NCI-H446 treated with DMSO at 0.1 percent for 48 hours (cell line): ENCODE results near the gene ERMARD.

Experiments
- DNase-seq: peaks from one replicate; lab custom pipeline; 2025; lab: John Stamatoyannopoulos, UW

ERMARD gene

GRCh38 chr6:169825558-169826225 is 74.3 kb downstream of the ERMARD start:
- DNase-seq: no peak

DNA sequence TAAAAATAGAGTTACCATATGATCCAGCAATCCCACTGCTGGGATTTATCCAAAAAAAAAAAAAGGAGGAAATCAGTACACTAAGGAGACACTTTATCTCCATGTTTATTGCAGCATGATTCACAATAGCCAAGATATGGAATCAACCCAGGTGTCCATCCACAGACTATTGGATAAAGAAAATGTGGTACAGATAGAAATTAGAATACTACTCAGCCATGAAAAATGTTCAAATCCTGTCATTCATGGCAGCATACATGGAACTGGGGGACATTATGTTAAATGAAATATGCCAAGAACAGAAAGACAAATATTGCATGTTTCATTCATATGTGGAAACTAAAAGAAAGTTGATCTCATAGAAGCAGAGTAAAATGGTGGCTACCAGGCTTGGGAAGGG is 75.3 kb downstream of the ERMARD start:
- no peak for DNase-seq

GRCh38 chr6:169827290-169827717 is 75.9 kb downstream of the ERMARD start:
- DNase-seq: no peak

DNA sequence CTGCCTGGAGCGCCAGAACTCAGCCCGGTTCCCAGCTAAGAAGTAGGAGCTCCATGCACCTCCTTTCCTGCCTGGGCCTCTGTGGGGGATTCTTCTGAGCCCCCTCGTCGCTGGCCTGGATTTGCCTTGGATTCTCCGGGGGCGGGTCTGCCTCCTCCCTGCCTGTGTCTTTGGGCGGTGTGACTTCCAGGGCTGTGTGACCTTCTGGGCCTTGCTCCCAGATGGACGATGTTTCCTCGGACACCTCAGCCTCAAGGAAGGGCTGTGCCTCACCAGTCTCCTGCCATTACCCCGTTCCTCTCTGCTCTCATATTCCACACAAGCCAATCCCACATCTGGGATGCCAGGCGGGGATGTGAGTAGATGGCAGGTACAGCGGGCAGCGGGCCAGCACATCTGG is 76.8 kb downstream of the ERMARD start:
- DNase-seq: no peak

DNA sequence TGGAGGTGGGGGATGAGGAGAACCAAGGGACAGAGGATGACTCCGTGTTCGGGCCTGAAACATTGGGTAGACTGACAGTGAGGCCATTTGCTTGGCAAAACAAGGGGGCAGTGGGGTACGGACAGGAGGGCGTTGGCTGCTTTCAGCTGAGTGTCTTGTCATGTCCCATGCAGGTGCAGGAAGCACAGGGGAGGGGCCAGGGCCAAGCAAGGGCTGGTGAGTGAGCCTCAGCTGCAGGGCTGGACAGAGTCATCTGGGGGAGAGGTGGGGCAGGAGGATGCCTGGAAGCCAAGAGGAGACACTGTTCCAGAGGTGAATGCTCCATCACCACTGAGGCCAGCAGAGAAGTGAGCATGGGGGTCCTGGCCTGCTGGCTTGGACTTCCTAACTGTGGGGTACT is 78.4 kb downstream of the ERMARD start:
- no peak for DNase-seq

DNA sequence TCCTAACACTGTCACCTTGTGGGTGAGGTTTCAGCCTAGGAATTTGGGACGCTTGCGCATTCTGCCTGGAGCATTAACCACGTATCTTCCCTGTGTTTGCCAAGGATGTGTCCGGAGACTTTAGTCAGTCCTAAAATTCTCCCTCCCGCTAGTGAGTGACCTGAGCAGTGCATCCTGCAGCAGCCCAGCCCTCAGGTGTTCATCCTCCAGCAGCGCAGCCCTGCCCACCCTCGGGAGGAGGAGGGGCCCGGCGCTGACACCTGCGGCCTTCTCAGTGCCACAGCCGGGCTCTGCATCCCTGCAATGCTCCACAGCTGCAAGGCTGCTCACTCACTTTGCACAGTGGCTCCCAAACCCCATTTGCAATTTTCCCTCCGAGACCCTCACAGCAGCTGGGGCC is 79.5 kb downstream of the ERMARD start:
- DNase-seq: no peak
